Breast epithelium (tissue), 4 donors: ENCODE data around the gene OR1N1. TPM values are rescaled to one million over a fixed set of nuclear protein-coding genes. Genes with fewer than 3 reads are reported as not detected.

Source experiments
- DNase-seq, 2 donors: peaks; one replicate each; pipeline ENCODE4 v3.0.0-alpha.2; 2019; ENCODE audit warnings: low spot score in 2 of 2
- H3K27ac ChIP-seq, 2 donors: fragments of 200-600 bp; sonication (generic) in 1 of 2; one replicate each; pipeline ENCODE4 v1.5.1; 2016 to 2019; ENCODE audit warnings: mild to moderate bottlenecking in 1 of 2
- H3K27me3 ChIP-seq, 2 donors: fragments of 200-600 bp; sonication (generic) in 1 of 2; one replicate each; pipeline versions ENCODE4 v1.5.1 to v1.6.0; 2017 to 2019; ENCODE audit warnings: control low read depth in 1 of 2, mild to moderate bottlenecking in 1 of 2
- H3K36me3 ChIP-seq: fragments of 200-600 bp; one replicate; pipeline ENCODE4 v1.5.1; 2019
- H3K4me1 ChIP-seq, 2 donors: fragments of 200-600 bp; sonication (generic); one replicate each; pipeline ENCODE4 v1.5.1; 2016 to 2019; ENCODE audit warnings: control low read depth in 1 of 2
- H3K4me3 ChIP-seq, 3 donors: fragments of 200-600 bp; sonication (generic); 1 replicate in 2 of 3; 2 replicates in 1 of 3; pipeline ENCODE4 v1.5.1; 2016 to 2019; ENCODE audit warnings: mild to moderate bottlenecking in 3 of 3, moderate library complexity in 2 of 3
- H3K9me3 ChIP-seq, 2 donors: fragments of 200-600 bp; sonication (generic) in 1 of 2; one replicate each; pipeline ENCODE4 v1.5.1; 2016 to 2019; ENCODE audit warnings: control low read depth in 1 of 2
- POLR2A ChIP-seq: fragments of 450-650 bp; IDR thresholded peaks from one replicate; pipeline ENCODE4 v1.6.1; 2016; ENCODE audit warnings: antibody characterized with exemption, mild to moderate bottlenecking, moderate library complexity
- POLR2AphosphoS5 ChIP-seq, 3 donors: sonication (generic); formaldehyde crosslinking; IDR thresholded peaks; one replicate each; pipeline ENCODE4 v1.6.1; 2017; ENCODE audit warnings: antibody characterized with exemption in 3 of 3
- intact Hi-C: fragments of 100-400 bp; cut with DNase I; formaldehyde crosslinking; loops from one replicate; pipeline ENCODE4 v1.15.1; 2023; ENCODE audit warnings: low total_unique reads
- total RNA-seq, 3 donors: library from RNA; depleted of rRNA; stranded (reverse); fragments of >200 nt; gene quantifications; one replicate each; pipeline ENCODE4 v1.1.0, GENCODE V29; 2016
- TF ChIP-seq, protein P1 (sequence below), 3 donors: fragments of 450-650 bp; IDR thresholded peaks; one replicate each; pipeline ENCODE4 v1.5.1; 2016 to 2017; ENCODE audit warnings: antibody characterized with exemption in 3 of 3, mild to moderate bottlenecking in 3 of 3, moderate library complexity in 3 of 3

OR1N1 gene, protein sequence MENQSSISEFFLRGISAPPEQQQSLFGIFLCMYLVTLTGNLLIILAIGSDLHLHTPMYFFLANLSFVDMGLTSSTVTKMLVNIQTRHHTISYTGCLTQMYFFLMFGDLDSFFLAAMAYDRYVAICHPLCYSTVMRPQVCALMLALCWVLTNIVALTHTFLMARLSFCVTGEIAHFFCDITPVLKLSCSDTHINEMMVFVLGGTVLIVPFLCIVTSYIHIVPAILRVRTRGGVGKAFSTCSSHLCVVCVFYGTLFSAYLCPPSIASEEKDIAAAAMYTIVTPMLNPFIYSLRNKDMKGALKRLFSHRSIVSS
- total RNA-seq = not detected

DNA sequence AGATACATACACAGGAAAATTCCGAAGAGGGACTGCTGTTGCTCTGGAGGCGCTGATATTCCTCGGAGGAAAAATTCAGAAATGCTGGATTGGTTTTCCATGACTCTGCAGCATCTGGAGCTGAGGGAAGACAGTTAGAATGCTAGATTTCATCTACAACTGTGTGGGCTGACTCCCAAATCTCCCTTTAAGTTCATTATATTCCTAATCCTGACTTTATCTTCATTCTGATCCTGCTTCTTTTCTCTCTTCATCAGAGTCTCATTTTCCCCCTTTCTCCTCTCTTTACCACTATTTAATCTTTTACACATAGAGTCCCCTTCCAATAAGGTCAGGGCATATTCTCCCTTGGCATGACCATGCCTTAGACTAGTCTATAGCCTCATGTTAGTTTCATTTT is at the start of gene OR1N1:
OR1N1 (minus strand) TSS at position 101 of the 400 bp plus-strand sequence; CDS start at position 101, 0 bp downstream.
- no peak within 1 kb of the TSS for H3K27ac ChIP-seq

DNA sequence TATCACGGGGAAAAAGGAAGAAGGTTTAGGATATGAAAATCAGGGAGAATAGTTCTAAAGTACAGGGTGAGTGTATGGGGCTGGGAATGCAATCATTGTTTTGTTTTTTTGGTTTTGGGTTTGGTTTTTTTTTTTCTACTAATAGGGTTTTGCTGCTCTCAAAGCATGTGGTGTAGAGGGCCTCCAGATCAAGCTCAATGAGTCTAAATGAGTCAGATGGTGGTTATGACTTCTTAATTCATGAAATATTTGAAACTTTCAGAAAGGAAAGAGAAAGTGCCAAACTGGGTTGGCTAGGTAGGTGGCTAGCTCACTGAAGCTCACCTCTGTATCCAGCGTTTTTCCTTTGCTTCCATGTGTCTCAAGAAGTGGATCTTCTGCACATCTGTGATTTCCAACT is 45.4 kb upstream of the OR1N1 start:
- H3K27ac ChIP-seq = no peak overlapping the region
- no peak overlapping the region for H3K4me3 ChIP-seq
- DNase-seq = no peak
- no peaks in the 10 kb centered on the region for H3K27me3 ChIP-seq
- TF ChIP-seq, protein P1, sequence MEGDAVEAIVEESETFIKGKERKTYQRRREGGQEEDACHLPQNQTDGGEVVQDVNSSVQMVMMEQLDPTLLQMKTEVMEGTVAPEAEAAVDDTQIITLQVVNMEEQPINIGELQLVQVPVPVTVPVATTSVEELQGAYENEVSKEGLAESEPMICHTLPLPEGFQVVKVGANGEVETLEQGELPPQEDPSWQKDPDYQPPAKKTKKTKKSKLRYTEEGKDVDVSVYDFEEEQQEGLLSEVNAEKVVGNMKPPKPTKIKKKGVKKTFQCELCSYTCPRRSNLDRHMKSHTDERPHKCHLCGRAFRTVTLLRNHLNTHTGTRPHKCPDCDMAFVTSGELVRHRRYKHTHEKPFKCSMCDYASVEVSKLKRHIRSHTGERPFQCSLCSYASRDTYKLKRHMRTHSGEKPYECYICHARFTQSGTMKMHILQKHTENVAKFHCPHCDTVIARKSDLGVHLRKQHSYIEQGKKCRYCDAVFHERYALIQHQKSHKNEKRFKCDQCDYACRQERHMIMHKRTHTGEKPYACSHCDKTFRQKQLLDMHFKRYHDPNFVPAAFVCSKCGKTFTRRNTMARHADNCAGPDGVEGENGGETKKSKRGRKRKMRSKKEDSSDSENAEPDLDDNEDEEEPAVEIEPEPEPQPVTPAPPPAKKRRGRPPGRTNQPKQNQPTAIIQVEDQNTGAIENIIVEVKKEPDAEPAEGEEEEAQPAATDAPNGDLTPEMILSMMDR (IDR thresholded peaks at IDR 0.05) = no peak
- TF ChIP-seq POLR2A (no peak), POLR2AphosphoS5 (IDR thresholded peaks at IDR 0.05) (no peak)
- intact Hi-C loops = no loop called here
- no peaks in the 10 kb centered on the region for H3K36me3 ChIP-seq
- no peaks in the 10 kb centered on the region for H3K4me1 ChIP-seq
- no peaks in the 10 kb centered on the region for H3K9me3 ChIP-seq

More for the DNA sequence above, at the start of gene OR1N1:
- no peak within 1 kb of the TSS for H3K4me3 ChIP-seq
- TF ChIP-seq POLR2AphosphoS5 (IDR thresholded peaks at IDR 0.05) = no peak
- H3K27me3 ChIP-seq = no peaks in the 10 kb centered on the region
- H3K4me1 ChIP-seq = no peaks in the 10 kb centered on the region
- DNase-seq = no peak
- intact Hi-C loops = no loop called here
- H3K9me3 ChIP-seq = no peaks in the 10 kb centered on the region
- no peaks in the 10 kb centered on the region for H3K36me3 ChIP-seq

DNA sequence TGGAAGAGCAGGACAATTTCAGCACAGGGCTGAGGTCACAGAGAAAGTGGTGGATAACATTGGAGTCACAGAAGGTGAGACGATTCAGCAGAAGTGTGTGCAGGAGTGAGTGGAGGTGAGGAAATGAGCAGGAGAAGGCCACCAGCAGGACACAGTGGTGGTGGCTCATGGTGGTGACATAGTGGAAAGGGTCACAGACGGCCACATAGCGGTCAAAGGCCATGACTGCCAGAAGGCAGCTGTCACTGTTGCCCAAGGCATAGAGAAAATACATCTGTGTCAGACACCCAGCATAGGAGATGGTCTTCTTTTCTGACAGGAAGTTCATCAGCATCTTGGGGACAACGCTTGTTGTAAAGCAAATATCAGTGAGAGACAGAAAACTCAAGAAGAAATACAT is 40.8 kb upstream of the OR1N1 start:
- DNase-seq = no peak
- intact Hi-C loops = no loop called here
- no peaks in the 10 kb centered on the region for H3K9me3 ChIP-seq
- TF ChIP-seq, protein P1 (IDR thresholded peaks at IDR 0.05) = no peak
- TF ChIP-seq POLR2A (no peak), POLR2AphosphoS5 (IDR thresholded peaks at IDR 0.05) (no peak)
- H3K36me3 ChIP-seq = no peaks in the 10 kb centered on the region
- H3K27ac ChIP-seq = no peak overlapping the region
- H3K4me1 ChIP-seq = no peaks in the 10 kb centered on the region
- H3K4me3 ChIP-seq = no peak overlapping the region
- no peaks in the 10 kb centered on the region for H3K27me3 ChIP-seq

DNA sequence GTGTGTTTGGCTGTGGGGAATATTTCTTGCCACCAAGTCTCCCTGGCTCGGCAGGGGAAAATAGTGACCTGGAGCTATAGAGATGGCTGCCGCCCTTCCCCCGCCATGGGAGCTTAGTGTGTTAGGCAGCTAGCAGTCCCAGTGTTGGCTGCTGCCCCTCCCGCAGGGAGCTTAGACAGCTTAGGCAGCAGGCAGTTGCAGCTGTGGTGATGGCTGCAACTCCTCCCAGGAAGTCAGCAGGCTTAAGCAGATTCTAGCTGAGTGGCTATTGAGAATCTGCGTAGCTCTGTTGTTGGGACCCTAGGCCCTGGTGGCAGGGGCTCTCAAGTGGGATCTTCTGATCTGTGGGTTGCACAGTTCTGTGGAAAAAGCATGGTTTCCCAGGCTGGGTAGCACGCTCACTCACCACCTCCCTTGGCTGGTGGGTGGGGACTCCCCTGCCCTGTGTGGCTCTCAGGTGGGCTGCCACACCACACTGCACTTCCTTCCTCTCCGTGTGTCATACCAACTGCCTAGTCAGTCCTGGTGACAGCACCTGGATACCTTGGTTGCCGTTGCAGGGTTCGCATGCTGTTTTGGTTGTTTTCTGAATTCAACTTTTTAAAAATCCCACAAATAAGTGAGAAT is 35.2 kb upstream of the OR1N1 start:
- H3K4me3 ChIP-seq = no peak overlapping the region
- no peak overlapping the region for H3K27ac ChIP-seq
- H3K36me3 ChIP-seq = no peaks in the 10 kb centered on the region
- no peak for DNase-seq
- no peaks in the 10 kb centered on the region for H3K4me1 ChIP-seq
- intact Hi-C loops = no loop called here
- H3K27me3 ChIP-seq = no peaks in the 10 kb centered on the region
- no peak for TF ChIP-seq POLR2A
- no peak for TF ChIP-seq POLR2AphosphoS5 (IDR thresholded peaks at IDR 0.05)
- TF ChIP-seq, protein P1 (IDR thresholded peaks at IDR 0.05) = no peak
- H3K9me3 ChIP-seq = no peaks in the 10 kb centered on the region

DNA sequence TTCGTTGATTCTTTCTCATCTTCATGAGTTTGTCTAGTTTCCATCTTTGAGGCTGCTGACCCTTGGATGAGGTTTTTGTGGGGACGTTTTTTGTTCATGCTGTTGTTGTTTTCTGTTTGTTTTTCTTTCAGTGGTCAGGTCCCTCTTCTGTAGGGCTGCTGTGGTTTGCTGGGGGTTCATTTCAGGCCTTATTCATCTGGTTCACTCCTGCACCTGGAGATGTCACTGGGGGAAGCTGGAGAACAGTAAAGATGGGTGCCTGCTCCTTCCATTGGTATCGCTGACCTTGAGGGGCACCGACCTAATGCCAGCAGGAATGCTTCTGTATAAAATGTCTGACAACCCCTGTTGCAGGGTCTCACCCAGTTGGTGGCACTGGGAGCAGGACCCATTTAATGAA is 34.4 kb upstream of the OR1N1 start:
- DNase-seq = no peak
- H3K4me3 ChIP-seq = no peak overlapping the region
- no peak for TF ChIP-seq POLR2AphosphoS5 (IDR thresholded peaks at IDR 0.05)
- no peak for TF ChIP-seq POLR2A
- TF ChIP-seq, protein P1 (IDR thresholded peaks at IDR 0.05) = no peak
- H3K4me1 ChIP-seq = no peaks in the 10 kb centered on the region
- H3K9me3 ChIP-seq = no peaks in the 10 kb centered on the region
- H3K27ac ChIP-seq = no peak overlapping the region
- intact Hi-C loops = no loop called here
- no peaks in the 10 kb centered on the region for H3K36me3 ChIP-seq
- no peaks in the 10 kb centered on the region for H3K27me3 ChIP-seq
